ENCODE measurements around the gene COL13A1.

Gene COL13A1

GRCh38 chr10:69951658-69952057, 150.0 kb downstream of the COL13A1 start:
- no peak for DNase-seq (ENCODE audit: low read depth)

GRCh38 chr10:69952069-69952800, 150.5 kb downstream of the COL13A1 start:
- DNase-seq (ENCODE audit: low read depth) = no peak

GRCh38 chr10:69952821-69953221, 151.1 kb downstream of the COL13A1 start:
- DNase-seq (ENCODE audit: low read depth) = no peak

GRCh38 chr10:69953851-69954250, 152.1 kb downstream of the COL13A1 start:
- DNase-seq (ENCODE audit: low read depth) = no peak

GRCh38 chr10:69955211-69955805, 153.6 kb downstream of the COL13A1 start:
- DNase-seq (ENCODE audit: low read depth) = no peak

GRCh38 chr10:69955897-69956740, 154.4 kb downstream of the COL13A1 start:
- DNase-seq (ENCODE audit: low read depth) = no peak

- no peak for DNase-seq (ENCODE audit: low read depth)
Measured at GRCh38 chr10:69956741-69957230, 155.1 kb downstream of the COL13A1 start.

GRCh38 chr10:69957241-69957885, 155.7 kb downstream of the COL13A1 start:
- DNase-seq (ENCODE audit: low read depth) = no peak

- no peak for DNase-seq (ENCODE audit: low read depth)
Measured at GRCh38 chr10:69957886-69958555, 156.3 kb downstream of the COL13A1 start.

- DNase-seq (ENCODE audit: low read depth) = no peak
Measured at GRCh38 chr10:69958556-69958902, 156.8 kb downstream of the COL13A1 start.

GRCh38 chr10:69959911-69960310, 158.2 kb downstream of the COL13A1 start:
- DNase-seq (ENCODE audit: low read depth) = no peak

GRCh38 chr10:69960606-69960987, 158.9 kb downstream of the COL13A1 start:
- DNase-seq (ENCODE audit: low read depth) = no peak

GRCh38 chr10:69960988-69961880, 159.5 kb downstream of the COL13A1 start:
- DNase-seq (ENCODE audit: low read depth) = no peak

- DNase-seq (ENCODE audit: low read depth) = no peak
Measured at GRCh38 chr10:69961881-69962745, 160.4 kb downstream of the COL13A1 start.

- DNase-seq (ENCODE audit: low read depth) = no peak
Measured at GRCh38 chr10:69962746-69963135, 161.0 kb downstream of the COL13A1 start.

- DNase-seq (ENCODE audit: low read depth) = no peak
Measured at GRCh38 chr10:69963178-69963834, 161.6 kb downstream of the COL13A1 start.

GRCh38 chr10:69963835-69964710, 162.4 kb downstream of the COL13A1 start:
- no peak for DNase-seq (ENCODE audit: low read depth)

GRCh38 chr10:69965086-69965485, 163.4 kb downstream of the COL13A1 start:
- no peak for DNase-seq (ENCODE audit: low read depth)

Data from stimulated activated CD8-positive, alpha-beta memory T cell treated with anti-CD3 and anti-CD28 coated beads, Interleukin-4, amount 100 ng/mL, for 24 hours (primary cell).